Left lung (tissue), 10 donors: ENCODE data around the gene FRMD5. TPM values are rescaled to one million over a fixed set of nuclear protein-coding genes. Genes with fewer than 3 reads are reported as not detected.

Experiments used
- ATAC-seq: fragments of 200-7000 bp; cut with Tn5 transposase; one replicate; pipeline ENCODE4 v1.9.1; 2020; ENCODE audit warnings: moderate library complexity
- DNase-seq, 4 donors: peaks; one replicate each; pipeline ENCODE4 v3.0.0-alpha.2; 2013 to 2020
- H3K27ac ChIP-seq, 2 donors: fragments of 200-600 bp; sonication (generic) in 1 of 2; one replicate each; pipeline versions ENCODE4 v1.5.0 to v1.8.0; 2020 to 2021
- H3K27me3 ChIP-seq, 2 donors: fragments of 200-600 bp; sonication (generic) in 1 of 2; one replicate each; pipeline versions ENCODE4 v1.5.0 to v1.8.0; 2020 to 2021
- H3K36me3 ChIP-seq, 2 donors: fragments of 200-600 bp; sonication (generic) in 1 of 2; one replicate each; pipeline versions ENCODE4 v1.5.0 to v1.8.0; 2020 to 2021
- H3K4me1 ChIP-seq, 2 donors: fragments of 200-600 bp; one replicate each; pipeline ENCODE4 v1.8.0; 2021
- H3K4me3 ChIP-seq, 2 donors: fragments of 200-600 bp; sonication (generic) in 1 of 2; one replicate each; pipeline versions ENCODE4 v1.5.0 to v1.8.0; 2020 to 2021; ENCODE audit warnings: mild to moderate bottlenecking in 1 of 2
- H3K9me3 ChIP-seq, 2 donors: fragments of 200-600 bp; sonication (generic) in 1 of 2; one replicate each; pipeline versions ENCODE4 v1.5.0 to v1.8.0; 2020 to 2021
- CTCF ChIP-seq, 2 donors: fragments of 200-600 bp; sonication (generic) in 1 of 2; IDR thresholded peaks; one replicate each; pipeline versions ENCODE4 v1.5.0 to v1.8.0; 2021; ENCODE audit warnings: antibody characterized with exemption in 2 of 2
- intact Hi-C, 2 donors: fragments of 100-400 bp; cut with DNase I; formaldehyde crosslinking; loops; one replicate each; pipeline versions ENCODE4 v1.11.2 to v1.14.2; 2022
- polyA plus RNA-seq, 6 donors: library from polyadenylated mRNA; unstranded; fragments of 120-200 nt; gene quantifications; one replicate each; pipeline ENCODE4 v1.2.1, GENCODE V29; 2013; ENCODE audit not compliant: insufficient read length in 6 of 6
- total RNA-seq, 2 donors: library from RNA; stranded (reverse); fragmentation: NEBNext Ultra II Directional; extraction: Animal tissue kit (Norgen Biotek cat#: 25700); gene quantifications; one replicate each; pipeline ENCODE4 v1.2.1, GENCODE V29; 2021
- donor health status: DM: no; HTN: yes; CAD: no.
- donor health status: DM: no; HTN: no; CAD: no.

Gene FRMD5
- total and polyA plus RNA-seq, 8 donors, result 1.5 to 4.4 (median 2.3) TPM

GRCh38 chr15:44157679-44158078 lies 37.4 kb downstream of the FRMD5 start:
- intact Hi-C loops, result no loop called here
- DNase-seq, result peak in 2 of 4 donors; percentile 3 to 26

GRCh38 chr15:44153352-44153751 lies 41.7 kb downstream of the FRMD5 start:
- DNase-seq, result no peak
- no peak for TF ChIP-seq CTCF (IDR thresholded peaks at IDR 0.05)
- Histone ChIP-seq H3K4me1 (peaks cover 0 to under 1% of the 10 kb centered on the region in 2 donors), H3K36me3 (no peaks in the 10 kb centered on the region), H3K27me3 (no peaks in the 10 kb centered on the region), H3K9me3 (no peaks in the 10 kb centered on the region), H3K4me3 (no peak overlapping the region), H3K27ac (no peak overlapping the region)
- intact Hi-C loops, result no loop called here
- ATAC-seq, result no peak

More at GRCh38 chr15:44157679-44158078, 37.4 kb downstream of the FRMD5 start:
- H3K4me3 ChIP-seq, result no peak overlapping the region
- TF ChIP-seq CTCF (IDR thresholded peaks at IDR 0.05), result no peak
- no peaks in the 10 kb centered on the region for H3K9me3 ChIP-seq
- H3K27ac ChIP-seq, result peak overlapping the region; percentile 31 to 55
- H3K4me1 ChIP-seq, result peaks cover 0 to 4% of the 10 kb centered on the region in 2 donors
- H3K36me3 ChIP-seq, result no peaks in the 10 kb centered on the region
- peak; percentile 90 for ATAC-seq
- H3K27me3 ChIP-seq, result peaks cover 3 to 7% of the 10 kb centered on the region in 2 donors

- H3K9me3 ChIP-seq, result no peaks in the 10 kb centered on the region
- no peaks in the 10 kb centered on the region for H3K27me3 ChIP-seq
- no peak for TF ChIP-seq CTCF (IDR thresholded peaks at IDR 0.05)
- DNase-seq (no peak), ATAC-seq (no peak)
- H3K36me3 ChIP-seq, result no peaks in the 10 kb centered on the region
- intact Hi-C loops, result no loop called here
- H3K4me1 ChIP-seq, result no peaks in the 10 kb centered on the region
- H3K4me3 ChIP-seq, result no peak overlapping the region
- no peak overlapping the region for H3K27ac ChIP-seq
Measured at GRCh38 chr15:44149224-44149623, 45.8 kb downstream of the FRMD5 start.

GRCh38 chr15:44148580-44148979 lies 46.5 kb downstream of the FRMD5 start:
- DNase-seq, result no peak
- H3K4me1 ChIP-seq, result no peaks in the 10 kb centered on the region
- ATAC-seq, result no peak
- H3K27me3 ChIP-seq, result no peaks in the 10 kb centered on the region
- no peak for TF ChIP-seq CTCF (IDR thresholded peaks at IDR 0.05)
- intact Hi-C loops, result no loop called here
- no peak overlapping the region for H3K4me3 ChIP-seq
- H3K36me3 ChIP-seq, result no peaks in the 10 kb centered on the region
- H3K9me3 ChIP-seq, result no peaks in the 10 kb centered on the region
- H3K27ac ChIP-seq, result no peak overlapping the region

- Histone ChIP-seq H3K4me3 (no peak overlapping the region), H3K36me3 (no peaks in the 10 kb centered on the region), H3K27me3 (no peaks in the 10 kb centered on the region), H3K4me1 (no peaks in the 10 kb centered on the region), H3K9me3 (no peaks in the 10 kb centered on the region), H3K27ac (no peak overlapping the region)
- no peak for TF ChIP-seq CTCF (IDR thresholded peaks at IDR 0.05)
- no peak for DNase-seq
- intact Hi-C loops, result no loop called here
- no peak for ATAC-seq
Measured at GRCh38 chr15:44147636-44148035, 47.4 kb downstream of the FRMD5 start.
